HG02970 (cell line): ENCODE measurements around the gene TGM2.

ENCODE experiments used
- ATAC-seq: cut with Tn5 transposase; IDR thresholded peaks from one replicate; pipeline ENCODE4 v1.9.1; 2021; ENCODE audit warnings: mild to moderate bottlenecking, moderate library complexity, moderate number of reproducible peaks; ENCODE audit not compliant: unreplicated experiment, low FRiP score

The TGM2 gene

GRCh38 chr20:38199501-38200390 is 34.7 kb upstream of the TGM2 start:
- ATAC-seq = no peak

GRCh38 chr20:38198238-38198861 is 33.3 kb upstream of the TGM2 start:
- no peak for ATAC-seq

DNA sequence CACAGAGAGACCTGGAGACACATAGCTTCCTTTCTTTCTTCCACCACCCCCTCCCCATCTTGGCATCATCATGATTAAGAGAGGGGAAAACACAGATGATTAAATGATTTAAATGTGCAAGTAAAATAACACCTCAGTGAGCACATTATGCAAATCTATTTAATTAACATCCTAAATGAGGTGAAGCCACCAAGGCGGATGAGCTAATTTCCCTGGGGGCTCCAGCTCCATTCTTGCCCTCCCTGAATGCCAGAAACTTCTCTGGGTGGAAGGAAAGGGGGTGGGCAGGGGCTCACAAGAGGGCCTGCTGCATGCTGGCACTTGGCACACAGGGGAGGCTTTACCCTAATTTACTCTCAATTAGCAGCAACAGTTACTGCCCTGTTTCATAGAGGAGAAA is 32.5 kb upstream of the TGM2 start:
- no peak for ATAC-seq

DNA sequence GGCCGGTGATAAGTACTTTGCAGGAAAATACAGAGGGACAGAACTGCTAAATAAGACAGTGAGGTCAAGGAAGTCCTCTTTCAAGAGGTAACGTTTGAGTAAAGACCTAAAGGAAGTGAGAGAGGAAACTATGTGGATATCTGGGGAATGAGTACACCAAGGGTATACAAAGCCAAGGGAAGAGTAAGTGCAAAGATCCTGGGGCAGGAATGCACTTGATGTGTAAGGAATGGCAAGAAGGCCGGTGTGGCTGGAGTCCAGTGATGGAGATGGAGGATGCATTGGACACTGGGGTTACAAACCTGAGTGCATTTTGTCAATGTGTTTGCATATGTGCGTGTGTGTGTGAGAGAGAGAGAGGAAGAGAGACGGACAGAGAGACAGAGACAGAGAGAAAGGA is 32.1 kb upstream of the TGM2 start:
- no peak for ATAC-seq

DNA sequence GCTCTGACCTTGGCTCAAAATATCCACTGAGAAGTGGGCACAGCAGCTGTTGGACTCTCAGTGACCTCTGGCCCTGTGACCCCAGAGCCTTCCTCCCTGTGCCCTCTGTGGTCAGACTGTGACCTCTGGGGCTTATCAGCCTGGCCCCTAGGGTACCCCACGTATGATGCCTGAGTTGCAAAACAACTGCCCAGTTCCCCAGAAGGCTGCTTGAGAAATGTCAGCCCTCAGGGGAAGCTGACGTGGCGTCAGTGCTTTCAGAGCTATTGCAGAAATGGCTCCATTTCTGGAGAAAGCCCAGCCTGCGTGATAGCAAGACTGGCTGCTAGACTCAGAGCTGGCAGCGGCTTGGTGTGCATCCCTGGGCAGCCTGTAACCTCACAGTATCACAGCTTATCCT is 31.5 kb upstream of the TGM2 start:
- no peak for ATAC-seq

DNA sequence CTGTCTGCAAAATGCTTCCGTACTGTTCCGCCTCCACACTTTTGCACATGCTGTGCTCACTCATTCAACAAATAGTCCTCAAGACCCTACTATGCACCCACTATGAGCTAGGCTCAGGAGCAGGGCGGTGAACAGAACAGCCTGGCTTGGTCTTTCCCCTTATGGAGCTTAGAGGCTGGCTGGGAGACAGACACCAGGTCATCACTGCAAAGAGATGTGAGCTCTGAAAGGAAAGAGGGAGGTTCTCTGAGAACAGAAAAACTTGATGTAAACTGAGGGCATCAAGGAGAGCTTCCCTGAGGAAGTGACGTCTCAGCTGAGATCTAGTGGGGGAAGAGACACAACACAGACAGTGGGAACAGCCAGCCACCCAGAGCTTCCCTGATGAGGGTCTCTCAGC is 31.0 kb upstream of the TGM2 start:
- ATAC-seq = no peak

DNA sequence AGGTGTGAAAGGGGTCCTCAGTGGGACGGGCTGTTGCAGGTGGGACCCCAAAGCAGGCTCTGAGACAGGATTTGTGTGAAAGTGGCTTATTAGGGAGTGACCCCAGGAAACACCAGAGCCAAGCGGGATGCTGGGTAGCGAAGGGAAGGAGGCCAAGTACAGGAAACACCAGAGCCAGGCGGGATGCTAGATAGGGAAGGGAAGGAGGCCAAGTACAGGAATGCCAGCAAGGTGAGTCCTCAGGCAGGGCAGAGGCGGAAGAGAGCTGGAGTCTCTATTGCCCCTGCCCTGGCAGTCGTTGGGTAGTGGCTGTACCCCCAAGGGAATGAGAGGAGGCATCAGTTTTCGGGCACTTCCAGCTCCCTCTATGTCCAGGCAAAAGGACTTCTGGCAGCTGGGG is 30.5 kb upstream of the TGM2 start:
- no peak for ATAC-seq

GRCh38 chr20:38194971-38195504 is 30.0 kb upstream of the TGM2 start:
- no peak for ATAC-seq

GRCh38 chr20:38193586-38194105 is 28.6 kb upstream of the TGM2 start:
- no peak for ATAC-seq

- no peak for ATAC-seq
Measured at GRCh38 chr20:38192323-38192885, 27.3 kb upstream of the TGM2 start.

DNA sequence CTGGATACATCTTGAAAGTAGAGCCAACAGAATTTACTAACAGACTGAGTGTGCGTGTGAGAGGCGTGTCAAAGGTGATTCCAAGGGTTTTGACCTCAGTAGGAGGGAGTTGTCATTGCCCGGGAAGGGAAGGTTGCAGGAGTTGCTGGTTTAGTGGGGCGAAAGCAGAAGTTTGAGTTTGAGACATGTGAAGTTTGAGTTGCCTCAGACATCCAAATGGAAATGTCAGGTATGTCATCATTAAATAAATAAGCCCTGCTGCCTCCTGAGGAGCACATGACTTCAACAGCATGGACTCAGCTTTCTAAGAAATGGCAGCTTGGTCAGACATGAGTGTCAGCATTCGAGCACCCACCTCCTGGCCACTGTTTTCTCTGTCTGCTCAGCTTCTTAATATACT is 26.6 kb upstream of the TGM2 start:
- no peak for ATAC-seq

DNA sequence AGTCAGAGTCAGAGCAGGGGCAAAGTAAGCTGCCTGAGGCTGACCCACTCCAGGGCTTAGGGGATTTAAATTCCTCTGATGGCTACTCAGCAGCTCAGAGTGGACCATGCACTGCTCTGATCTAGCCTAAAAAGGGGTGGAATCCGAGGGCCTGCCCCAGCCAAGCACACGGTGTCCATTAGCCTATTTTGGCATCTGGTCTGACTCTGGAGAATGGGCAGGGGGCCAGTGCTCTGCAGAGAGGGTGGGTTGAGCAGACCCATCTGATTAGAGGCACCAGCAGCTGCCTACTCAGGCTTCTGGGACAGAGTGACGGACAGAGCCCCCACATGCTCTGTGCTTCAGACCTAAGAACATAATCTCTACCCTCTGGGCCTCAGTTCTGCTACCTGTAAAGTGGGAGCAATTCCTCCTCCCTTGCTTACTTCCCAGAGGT is 25.9 kb upstream of the TGM2 start:
- no peak for ATAC-seq

DNA sequence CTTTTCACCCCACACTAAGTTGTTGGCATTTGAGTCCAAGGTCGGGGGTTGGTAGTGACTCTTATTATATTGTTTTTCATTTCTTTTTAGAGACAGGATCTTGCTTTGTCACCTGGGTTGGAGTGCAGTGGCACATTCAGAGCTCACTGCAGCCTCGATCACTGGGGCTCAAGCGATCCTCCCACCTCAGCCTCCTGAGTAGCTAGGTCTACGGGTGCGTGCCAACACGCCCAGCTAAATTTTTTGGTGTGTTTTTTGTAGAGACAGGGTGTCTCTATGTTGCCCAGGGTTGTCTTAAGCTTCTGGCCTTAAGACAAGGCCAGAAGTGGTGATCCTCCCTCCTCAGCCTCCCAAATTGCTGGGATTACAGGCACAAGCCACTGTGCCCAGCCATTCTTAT is 25.1 kb upstream of the TGM2 start:
- ATAC-seq = no peak

- ATAC-seq = no peak
Measured at GRCh38 chr20:38187517-38187916, 22.4 kb upstream of the TGM2 start.

DNA sequence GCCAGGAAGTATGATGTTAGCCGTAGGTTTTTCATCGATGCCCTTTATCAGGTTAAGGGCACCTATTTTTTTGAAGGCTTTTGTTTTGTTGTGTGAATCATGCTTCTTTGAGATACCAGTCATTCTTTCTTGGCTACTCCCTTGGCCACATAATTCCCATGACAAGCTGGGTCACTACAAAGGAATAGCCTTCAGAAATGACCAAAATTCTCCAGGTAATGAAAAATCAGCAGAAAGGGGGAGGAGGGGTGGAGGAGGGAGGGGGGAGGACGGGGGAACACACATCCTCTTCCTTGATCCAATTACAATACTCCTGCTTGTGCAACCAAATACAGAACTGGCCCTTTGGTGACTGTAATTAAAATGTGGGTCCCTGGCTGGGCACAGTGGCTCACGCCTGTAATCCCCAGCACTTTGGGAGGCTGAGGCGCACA is 21.7 kb upstream of the TGM2 start:
- ATAC-seq = no peak

GRCh38 chr20:38184101-38184500 is 19.0 kb upstream of the TGM2 start:
- ATAC-seq = no peak

DNA sequence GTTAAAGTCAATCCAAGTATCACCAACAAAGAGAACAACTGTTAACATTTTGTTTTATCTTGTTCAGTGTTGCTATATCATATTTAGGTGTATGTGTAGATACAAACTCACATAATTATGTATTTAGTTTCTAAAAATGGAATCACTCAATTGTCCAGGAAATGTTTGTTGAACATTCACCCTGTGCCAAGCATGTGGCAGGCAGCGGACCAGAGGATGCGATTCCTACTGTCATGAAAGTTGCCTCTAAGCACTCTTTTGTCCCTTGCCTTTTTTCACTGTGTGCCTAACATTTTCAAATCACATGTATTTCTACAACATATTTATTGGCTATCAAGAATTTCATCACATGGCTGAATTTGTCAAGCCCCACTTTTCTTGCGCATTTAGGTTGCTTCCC is 16.9 kb upstream of the TGM2 start:
- ATAC-seq = no peak

DNA sequence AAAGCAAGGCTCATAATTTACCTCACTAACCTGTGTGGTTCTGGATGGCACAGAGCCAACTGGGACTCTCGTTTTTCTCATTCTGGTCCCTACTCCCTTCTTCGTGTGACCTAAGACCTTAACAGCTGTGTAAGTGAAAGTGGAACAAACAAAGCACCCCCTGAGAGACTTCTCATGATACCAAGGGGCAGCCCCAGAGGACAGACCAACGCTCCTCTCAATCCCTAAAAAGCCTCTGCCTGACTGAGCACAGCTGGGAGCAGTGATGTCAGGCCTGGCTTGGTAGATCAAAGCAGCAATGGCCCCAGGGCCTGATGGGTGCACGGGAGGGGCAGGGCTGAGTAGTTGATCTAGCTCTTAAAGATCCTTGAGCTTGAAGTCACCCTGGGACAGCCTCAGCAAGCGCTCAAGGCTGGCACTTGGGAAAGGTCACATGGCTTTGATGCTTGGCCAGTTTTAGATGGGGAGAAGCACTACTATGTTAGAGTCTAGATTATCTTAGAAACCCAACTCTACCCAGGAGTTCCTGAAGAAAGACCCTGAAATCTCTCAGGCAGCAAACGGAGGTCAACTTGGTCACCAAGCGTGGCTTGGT is 16.2 kb upstream of the TGM2 start:
- no peak for ATAC-seq

- no peak for ATAC-seq
Measured at GRCh38 chr20:38180781-38181180, 15.7 kb upstream of the TGM2 start.

DNA sequence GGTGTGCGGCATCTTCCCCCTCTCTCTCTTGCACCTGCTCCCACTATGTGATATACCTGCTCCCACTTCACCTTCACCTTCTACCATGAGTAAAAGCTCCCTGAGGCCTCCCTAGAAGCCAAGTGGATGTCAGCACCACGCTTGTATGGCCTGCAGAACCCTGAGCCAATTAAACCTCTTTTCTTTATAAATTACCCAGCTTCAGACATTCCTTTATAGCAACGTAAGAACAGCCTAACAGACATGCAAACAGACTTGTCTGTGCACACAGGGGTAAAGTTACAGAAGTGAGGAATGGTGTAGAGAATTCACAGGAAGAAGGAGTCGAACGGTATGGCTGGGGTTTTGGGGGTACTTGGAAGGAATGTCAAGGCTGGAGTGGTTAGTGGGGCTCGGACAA is 14.8 kb upstream of the TGM2 start:
- ATAC-seq = no peak

DNA sequence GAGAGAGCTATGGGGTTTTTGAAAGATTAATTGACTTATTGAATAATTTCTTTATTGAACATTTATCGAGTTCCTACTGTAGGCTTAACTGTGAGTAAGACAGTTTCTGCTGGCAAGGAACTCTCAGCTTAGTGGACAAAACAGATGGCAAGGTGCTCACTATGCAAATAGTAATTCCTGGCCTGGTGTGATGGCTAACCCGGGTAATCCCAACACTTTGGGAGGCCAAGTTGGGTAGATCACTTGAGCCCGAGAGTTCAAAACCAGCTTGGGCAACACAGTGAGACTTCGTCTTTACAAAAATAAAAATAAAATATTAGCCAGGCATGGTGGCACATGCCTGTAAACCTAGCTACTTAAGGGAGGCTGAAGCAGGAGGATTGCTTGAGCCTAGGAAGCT is 13.5 kb upstream of the TGM2 start:
- no peak for ATAC-seq
